ENCODE results near the gene PADI2.

GRCh38 chr1:17108360-17108759, 10.9 kb downstream of the PADI2 start:
- TF ChIP-seq CTCF (IDR thresholded peaks at IDR 0.05) (no peak), POLR2AphosphoS5 (IDR thresholded peaks at IDR 0.05) (no peak)
